Stimulated activated CD4-positive, alpha-beta T cell treated with anti-CD3 and anti-CD28 coated beads, Interleukin-2, amount 100 ng/mL, for 24 hours (primary cell): ENCODE measurements around the gene CHD5.

Experiments
- DNase-seq, 2 donors: peaks; one replicate each; pipeline ENCODE4 v3.0.0-alpha.2; 2020

Gene CHD5

DNA sequence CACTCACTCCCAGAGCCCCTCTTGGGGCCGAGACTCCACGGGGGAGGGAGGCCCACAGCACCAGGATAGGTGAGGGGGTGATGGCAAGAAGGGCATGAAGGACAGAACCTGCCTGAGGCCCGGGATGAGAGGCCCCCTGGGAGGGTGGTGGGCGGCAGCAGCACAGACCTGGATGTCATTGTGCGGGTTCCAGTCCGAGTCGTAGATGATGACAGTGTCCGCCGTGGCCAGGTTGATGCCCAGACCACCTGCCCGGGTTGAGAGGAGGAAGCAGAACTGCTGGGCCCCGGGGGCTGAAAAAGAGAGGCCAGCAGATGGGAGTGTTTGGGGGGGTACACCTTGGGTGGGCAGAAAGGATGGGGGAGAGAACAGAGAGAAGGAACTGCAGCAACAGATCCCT, 50.1 kb downstream of the CHD5 start:
- DNase-seq, result no peak

DNA sequence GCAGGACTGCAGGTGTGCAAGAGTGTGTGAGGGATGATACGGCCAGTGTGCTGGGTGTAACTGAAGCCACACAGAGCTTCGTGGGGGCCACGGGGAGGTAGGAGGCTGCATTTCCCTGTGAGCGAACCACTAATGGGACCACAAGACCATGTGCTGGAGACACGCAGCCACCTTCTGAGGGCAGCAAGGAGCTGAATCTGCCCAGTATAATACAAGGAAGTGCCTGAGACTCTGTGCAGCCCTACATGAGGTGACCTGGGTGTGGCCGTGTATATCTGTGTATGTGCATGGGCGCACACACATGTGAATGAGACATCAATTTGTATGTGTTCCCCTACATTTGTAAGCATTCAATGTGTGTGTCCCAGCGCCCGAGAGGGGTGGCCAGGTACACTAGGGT, 50.8 kb downstream of the CHD5 start:
- no peak for DNase-seq

DNA sequence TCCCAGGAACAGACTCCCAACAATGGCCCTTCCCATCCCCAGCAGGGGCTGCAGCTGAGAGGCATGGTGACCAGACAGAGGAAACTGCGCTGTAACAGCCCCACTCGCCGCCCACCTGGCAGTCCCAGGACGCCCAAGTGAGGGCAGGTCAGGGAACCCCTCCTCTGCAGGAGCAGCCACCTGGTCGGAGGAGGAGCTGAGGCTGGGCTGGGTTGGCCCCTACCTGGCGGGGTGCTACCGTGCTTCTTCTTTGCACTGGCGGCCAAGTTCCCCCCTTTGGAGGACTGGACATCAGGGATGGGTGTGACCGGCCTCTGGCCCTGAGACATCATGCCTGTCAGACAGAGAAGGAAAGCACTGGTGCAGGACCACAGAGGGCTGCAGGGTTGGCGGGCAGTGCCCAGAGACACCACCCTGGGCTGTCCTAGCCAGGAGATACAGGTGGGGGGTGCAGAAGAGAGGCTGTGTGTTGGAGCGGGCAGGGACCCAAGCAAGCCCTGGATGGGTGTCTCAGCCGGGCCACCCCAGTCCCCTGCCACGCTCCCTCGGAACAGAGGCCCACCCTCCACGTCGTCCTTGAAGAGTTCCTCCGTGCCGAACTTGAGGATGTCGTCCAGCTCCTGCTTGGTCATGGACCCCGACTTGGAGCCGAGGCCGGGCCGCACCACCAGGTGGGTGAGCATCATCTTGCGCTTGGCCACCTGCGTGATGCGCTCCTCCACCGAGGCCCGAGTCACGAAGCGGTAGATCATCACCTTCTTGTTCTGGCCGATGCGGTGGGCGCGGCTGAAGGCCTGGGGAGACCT, 51.6 kb downstream of the CHD5 start:
- DNase-seq, result no peak

DNA sequence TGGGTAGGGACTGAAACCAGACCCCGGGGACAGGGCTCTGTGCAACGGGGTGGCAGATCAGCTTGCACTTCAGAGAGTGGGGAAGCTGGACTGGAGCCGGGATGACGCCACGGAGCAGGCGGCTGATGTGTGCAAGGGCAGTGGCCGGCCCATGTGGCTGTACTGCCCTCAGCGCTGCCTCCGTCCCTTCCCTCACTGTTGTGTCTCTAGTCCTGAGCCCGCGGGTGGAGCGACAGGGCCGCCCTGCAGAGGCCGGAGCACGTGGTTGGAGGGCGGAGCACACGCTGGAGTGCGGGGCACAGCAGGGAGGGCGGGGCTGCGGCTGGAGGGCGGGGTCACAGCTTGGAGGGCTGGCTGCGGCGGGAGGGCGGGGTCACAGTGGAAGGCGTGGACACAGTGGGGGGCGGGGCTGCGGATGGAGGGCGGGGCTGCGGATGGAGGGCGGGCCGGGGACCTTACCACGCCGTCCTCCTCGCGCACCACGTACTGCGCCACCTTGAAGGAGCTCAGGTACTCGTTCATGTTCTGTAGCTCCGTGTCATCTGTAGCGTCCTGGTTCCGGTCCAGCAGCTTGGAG, 52.4 kb downstream of the CHD5 start:
- DNase-seq, result peak; percentile 71 to 81

DNA sequence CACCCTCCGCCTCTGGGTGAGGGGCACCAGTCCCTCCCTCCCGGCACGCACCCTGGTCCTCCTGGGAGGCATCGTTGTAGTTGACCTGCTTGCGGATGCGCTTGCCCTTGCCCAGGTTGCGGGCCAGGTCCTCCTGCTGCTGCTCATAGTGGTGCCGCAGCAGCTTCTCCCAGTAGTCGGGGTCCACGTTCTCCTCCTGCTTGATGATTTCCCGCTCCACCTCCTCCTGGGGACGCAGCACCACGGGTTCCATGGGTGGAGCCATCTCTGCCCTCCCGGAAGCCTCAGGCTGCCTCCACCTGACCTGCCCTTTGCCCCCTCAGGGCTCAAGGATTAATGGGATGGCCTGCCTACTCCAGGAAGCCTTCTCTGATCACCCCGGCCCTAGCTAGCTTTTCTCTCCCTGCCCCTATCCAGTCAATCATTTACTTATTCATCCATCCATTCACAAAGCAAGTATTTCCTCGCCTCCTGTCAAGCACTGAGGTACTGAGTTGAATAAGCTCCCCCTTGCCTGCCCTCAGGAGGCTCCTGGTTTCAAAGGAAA, 53.5 kb downstream of the CHD5 start:
- DNase-seq, result no peak

DNA sequence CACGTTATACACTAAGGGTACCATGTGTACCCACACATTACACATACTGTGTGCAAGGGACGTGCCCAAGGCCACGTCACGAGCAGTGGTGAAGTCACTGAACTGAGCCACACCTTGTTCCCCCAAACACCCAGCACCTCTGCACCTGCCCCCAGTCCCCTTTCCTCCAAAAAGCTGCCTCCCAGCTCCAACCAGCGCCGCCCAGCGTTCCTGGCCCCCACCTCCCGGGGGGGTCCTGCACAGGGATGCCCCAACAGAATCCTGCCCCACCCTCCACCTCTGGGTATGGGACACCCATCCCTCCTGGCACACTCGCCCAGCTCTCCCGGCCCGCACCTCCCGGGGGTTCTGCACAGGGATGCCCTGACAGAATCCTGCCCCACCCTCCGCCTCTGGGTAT, 54.1 kb downstream of the CHD5 start:
- no peak for DNase-seq

DNA sequence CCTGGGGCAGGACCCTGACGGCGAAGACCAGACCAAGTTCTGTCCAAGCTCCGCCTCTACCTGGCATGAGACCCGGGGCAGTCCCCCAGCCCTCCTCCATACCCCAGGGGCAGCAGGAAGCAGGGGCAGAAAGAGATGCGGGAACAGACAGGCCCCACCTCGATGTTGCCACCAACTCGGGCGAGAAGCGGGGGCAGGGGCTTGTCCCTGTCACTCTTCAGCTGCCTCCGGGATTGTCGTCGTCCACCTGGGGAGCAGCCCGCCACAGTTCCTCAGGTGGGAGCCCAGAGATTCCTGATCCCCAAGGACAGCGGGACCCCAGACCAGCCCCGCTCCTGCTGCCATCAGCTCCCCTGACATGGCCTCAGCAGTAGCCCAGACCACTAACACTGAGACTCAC, 54.8 kb downstream of the CHD5 start:
- no peak for DNase-seq

DNA sequence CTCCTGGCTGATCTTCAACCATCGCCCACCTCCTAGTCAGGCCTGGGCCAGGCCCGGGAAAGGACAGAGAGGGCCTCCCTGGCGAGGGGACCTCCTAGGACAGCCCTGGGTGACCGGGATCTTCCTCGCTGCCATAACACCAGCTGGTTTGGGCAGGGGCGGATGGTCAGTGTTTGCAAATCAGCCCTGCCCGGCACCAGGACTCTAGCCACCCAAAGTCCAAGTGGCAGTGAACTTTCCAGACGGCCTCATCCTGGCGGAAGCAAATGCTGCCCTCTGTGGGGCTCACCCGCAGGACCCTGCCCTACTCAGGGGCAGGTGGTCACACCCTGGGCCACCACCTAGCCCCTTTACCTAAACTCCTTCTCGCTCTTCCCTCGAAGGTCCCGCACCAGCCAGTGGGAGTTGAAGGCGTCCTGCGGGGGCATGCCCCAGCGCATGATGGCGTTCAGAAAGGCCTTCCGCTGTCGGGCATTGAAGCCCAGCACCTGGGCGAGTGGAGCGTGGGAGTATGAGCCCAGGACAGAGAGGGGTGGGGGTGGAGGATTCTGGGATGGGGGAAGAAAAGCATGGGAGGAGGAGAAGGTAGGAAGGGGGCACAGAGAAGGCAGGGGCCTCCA, 55.3 kb downstream of the CHD5 start:
- no peak for DNase-seq

DNA sequence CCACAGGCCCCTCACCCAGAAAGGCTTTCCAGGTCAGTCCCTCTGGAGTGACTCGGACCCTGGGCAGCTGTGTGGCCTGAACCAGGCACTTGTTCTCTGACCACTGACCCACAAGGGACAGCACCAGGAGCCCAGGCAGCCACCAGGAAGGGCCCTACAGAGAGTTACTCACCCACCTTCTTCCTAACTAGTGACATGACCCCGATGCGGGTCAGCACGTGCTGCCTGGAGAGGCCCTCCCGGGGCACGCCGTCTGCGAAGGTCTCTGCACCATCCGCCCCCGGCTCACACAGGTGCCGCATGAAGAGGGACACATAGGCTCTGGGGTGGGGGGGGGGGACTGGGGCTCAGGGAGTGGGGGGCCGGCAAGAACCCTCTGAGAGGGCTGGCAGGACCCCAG, 55.8 kb downstream of the CHD5 start:
- DNase-seq, result no peak

DNA sequence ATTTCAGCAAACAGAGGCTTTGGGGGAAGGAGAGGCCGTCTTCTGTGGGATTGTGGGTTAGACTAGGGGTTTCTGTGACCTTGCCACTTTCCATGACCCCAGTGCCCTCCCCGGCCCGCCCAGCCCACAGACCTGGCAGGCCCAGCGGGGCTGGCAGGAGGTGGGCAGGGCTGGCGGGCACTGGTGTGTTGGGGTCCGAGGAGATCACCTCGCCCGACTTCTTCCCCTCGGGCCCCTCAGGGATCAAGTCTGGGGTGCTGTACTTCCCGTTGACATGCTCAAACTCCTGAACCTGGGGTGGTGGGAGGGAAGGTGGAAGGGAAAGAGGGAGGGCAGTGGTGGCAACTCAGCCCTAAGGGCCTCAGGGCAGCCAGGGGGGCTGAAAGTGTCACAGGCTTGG, 56.3 kb downstream of the CHD5 start:
- no peak for DNase-seq

DNA sequence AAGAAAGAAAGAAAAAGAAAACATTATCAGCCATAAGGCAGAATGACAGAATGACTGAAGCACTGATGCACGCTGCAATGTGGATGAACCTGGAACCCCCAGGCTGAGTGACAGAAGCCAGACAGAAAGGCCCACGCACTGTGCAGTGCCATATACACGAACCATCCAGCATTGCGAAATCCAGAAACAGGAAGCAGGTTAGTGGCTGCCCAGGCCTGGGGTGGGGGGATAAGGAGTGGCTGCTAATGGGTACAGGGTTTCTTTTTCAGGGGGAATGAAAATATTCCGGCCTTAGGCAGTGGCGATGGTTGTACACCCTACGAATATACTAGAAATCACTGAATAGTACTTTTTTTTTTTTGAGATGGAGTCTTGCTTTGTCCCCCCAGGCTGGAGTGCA, 57.0 kb downstream of the CHD5 start:
- DNase-seq, result no peak

DNA sequence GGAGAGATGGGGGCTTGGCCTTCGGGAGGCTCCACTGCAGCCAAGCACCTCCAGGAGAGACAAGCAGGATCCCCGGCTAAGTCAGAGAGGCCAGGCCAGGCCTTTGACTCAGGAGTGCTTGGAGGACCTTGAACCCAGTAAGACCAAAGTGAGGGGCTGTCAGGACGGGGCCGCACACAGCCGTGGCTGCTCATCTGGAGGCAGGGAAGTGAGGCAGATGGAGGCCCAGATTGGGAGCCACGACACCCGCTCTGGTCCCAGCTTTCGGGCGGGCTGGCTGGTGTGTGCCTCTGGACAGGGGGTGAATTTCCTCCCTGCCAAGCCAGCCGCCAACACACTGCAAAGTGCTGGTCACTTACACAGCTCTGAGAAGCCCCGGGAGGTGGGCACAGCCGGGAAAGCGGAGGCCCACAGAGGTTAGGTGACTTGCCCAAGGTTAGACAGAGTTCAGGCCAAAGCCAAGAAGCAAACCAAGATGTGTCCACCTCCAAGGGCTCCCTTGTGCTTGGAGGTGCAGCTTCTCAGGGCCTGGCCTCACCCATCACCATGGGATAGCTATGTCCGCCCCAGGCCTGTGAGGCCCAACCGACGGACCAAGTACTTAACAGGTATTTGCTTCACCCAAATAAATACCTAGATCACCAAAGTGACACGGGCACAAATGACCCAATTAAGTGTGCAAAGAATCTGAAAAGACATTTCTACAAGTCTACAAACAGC, 58.3 kb downstream of the CHD5 start:
- no peak for DNase-seq

DNA sequence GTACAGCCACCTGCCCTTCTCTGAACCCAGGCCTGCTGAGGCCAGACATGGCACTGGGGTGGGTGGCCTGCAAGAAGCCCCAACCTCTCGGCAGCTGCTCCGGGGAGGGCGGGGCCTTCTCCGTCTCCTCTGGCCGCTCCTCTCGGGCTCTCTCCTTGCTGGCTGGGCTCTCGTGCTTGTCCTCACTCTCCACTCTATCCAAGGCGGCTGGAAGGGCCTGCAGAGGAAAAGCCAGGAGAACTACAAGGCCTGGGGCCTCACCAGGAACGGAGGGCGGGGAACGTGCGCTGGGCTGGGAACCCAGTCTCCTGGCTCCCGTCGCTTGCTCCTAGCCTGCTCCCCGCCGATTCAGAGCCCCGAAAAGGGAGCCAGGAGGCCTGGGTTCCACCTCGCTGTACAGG, 59.1 kb downstream of the CHD5 start:
- no peak for DNase-seq

DNA sequence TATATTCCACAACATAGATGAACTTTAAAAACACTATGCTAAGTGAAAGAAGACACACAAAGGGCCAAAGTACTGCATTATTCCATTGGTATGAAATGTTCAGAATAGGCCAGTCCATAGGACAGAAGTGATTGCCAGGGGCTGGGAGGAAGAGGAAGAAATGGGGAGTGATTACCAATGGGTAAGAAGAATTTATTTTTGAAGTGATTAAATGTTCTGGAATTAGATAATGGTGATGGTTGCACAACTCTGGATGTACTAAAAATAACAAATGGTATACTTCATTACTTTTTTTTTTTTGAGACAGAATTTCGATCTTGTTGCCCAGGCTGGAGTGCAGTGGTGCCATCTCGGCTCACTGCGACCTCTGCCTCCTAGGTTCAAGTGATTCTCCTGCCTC, 61.7 kb downstream of the CHD5 start:
- no peak for DNase-seq

DNA sequence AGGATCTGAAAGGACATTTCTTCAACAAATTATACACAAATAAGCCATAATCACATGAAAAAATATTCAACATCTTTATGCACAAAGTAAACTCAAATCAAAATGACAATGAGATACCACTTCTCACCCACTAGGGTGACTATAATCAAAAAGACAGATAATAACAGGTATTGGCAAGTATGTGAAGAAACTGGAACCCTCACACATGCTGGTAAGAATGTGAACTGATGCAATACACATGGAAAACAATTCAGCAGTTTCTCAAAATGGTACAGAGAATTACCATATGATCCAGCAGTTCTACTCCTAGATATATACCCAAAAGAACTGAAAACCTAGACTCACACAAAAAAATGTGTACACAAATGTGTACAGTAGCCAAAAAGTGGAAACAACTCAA, 62.5 kb downstream of the CHD5 start:
- DNase-seq, result no peak

DNA sequence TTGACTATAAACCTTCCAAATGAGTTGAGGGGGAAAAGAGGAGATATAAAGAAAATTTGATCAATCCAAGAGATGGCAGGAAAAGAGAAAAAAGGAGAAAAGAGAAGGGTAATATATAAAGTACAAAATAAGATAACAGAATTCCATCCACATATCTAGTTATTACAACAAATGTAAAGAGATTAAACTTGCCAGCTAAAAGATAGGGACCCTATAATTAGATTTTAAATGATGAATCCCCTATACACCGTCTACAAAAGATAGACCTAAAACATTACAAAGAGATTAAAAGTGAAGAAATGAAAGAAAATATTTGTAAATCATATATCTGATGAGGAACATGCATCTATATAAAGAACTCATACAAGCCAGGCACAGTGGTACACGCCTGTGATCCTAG, 63.1 kb downstream of the CHD5 start:
- DNase-seq, result no peak

DNA sequence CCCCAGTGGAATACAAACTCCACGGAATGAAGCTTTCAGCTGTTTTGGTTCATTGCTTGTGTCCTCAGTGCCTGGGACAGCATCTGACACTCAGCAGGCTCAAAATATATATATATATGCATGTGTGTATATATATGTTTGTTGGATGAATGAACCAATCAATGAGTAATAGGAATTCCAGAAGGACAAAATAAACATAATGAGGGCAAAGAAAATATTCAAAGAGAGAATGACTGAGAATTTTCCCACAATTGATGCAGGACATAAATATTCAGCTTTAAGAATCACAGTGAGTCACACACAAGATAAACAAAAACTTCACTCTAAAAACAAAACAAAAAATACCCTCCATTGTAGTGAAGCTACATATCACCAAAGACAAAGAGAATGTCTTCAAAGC, 64.0 kb downstream of the CHD5 start:
- DNase-seq, result no peak

DNA sequence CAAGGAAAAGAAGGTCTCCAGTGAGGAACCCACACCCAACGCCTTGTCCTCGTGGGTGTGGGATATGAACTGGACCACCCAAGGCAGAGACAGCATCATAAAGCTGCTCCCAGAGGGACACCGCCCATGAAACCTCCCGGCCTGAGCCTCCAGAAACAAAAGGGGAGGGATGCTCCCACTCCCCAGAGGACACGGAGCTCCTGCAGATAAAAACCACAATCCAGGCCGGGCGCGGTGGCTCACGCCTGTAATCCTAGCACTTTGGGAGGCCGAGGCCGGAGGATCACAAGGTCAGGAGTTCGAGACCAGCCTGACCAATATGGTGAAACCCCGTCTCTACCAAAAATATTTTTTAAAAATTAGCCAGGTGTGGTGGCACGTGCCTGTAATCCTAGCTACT, 66.4 kb downstream of the CHD5 start:
- DNase-seq, result no peak

DNA sequence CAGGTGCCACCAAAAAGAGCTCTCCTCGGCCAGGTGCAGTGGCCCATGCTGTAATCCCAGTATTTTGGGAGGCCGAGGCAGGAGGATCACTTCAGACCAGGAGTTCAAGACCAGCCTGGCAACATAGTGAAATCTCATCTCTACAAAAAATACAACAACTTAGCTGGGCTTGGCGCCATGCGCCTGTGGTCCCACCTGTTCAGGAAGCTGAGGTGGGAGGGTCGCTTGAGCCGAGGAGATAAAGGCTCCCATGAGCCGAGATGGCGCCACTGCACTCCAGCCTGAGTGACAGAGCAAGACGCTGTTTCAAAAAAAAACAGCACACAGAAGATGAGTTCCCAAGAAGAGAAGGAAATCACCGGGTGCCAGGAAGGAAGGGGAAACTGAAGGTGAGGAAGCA, 67.0 kb downstream of the CHD5 start:
- no peak for DNase-seq

DNA sequence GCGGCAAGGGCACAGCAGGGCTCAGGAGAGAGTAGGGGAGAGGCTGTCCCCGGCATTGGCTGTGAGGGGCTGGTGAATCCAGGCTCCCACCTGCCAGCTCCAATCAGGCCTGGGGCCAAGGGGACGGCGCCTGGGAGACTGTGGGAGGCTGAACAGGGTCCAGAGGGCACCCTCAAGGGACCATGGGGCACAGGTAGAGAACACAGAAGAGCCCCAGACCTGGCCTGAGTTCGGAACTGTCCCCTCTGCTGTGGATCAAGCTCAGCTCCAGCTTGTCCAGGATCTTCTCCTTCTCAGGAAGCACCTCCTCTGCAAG, 67.5 kb downstream of the CHD5 start:
- DNase-seq, result no peak

DNA sequence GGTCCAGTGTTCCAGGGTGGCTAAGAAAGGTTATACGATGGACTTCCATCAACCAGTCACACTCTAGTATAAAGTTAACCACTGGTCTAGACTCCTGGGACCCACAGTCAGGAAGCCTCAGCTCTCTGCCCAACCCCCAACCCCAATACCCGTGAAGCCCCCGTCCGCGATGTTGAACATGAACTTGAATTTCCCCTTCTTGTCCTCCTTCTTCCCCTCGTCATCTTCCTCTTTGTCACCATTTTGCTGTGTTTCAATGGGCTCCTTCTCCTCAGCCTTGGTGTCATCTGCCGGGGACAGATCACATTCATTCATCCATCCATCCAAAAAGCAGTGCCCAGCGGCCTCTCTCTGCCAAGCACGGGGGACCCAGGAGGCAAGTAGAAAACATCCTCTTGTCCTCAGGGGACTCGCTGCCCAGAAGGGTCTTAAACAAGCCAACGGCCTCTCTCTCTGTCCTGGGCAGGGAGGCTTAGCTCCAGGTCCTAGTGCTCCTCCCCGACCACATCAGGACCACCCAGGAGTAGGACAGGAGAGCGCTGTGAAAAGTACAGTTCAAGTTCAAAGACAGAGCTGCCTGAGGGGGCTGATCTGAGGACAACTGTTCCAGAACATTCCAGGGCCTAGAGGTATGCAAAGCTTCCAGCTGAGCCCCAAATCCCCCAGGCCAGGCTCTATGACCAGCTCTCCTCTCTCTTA, 68.0 kb downstream of the CHD5 start:
- DNase-seq, result no peak

DNA sequence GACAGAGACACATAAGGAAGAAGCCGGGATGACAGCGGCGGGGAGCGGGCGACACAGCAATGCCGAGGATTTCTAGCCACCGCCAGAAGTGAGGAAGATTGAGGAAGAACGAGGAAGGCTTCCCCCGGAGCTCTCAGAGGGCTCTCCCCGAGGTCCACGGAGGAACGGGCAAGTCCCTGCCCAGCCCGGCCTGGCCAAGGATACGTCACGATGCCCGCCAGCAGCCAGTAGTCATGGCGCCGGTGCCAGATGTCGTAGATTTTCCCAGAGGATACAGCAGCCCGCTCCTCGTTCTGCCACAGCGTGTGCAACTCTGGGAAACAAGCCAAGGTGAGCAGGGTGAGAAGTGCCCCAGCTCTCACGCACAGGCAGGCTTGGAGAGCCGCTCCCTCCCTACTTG, 68.5 kb downstream of the CHD5 start:
- no peak for DNase-seq

DNA sequence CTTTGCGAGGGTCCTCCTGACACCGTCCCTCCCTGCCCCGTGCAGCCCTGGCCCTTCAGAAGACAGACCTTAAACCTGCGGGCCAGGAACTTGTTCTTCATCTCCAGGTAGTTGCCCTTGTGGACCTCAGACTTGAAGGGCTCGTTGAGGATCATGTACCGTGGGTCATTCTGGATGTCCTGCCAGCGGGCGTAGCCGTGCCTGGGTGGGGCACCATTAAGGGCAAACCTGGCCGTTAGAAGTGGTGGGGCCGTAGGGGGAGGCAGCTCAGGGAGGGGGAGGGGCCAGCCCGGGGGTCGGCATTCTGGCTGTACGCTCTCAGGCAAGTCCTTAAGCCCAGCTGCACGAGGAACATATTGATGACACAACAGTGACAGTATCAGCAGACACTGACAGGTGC, 69.8 kb downstream of the CHD5 start:
- no peak for DNase-seq
